HG03521 (cell line): ENCODE measurements around the gene PARD3.

Experiments
- ATAC-seq: cut with Tn5 transposase; IDR thresholded peaks from one replicate; pipeline ENCODE4 v1.9.1; 2021; ENCODE audit warnings: mild to moderate bottlenecking, moderate library complexity; ENCODE audit not compliant: unreplicated experiment

Gene PARD3

DNA sequence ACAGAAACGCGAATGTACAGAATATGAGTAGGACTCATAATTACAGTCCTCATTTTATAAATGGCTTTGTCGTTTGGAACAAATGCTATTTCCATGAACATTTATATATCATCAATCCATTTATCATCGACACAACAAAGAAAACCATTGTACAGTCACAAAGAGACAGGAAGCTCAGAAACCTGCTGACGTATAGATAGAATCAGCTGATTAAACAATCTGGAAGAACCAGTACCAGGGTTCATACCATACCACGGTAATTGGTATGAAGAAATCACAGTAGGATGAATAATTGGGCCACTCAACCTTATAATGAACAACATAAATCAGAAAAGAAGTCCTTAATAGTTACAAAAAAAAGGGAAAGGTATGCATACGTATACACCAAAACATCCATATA, 295.0 kb downstream of the PARD3 start:
- no peak for ATAC-seq

DNA sequence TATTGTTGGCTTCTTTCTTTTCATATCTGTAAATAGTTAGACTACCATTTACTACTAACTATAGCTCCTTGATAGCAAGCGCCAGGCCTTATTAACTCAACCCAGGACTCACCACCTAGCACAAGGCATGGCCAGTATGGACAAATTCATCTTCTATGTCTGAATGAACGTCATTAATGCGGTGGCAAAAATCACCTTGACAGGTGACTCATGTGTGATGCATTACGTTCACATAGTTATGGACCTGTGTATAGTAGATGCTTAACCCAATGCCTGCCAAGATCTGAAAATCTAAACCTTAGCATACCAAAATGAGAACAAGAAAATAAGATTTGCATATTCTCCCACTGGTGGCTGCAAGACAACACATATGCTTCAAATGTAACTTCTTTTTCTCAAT, 300.8 kb downstream of the PARD3 start:
- no peak for ATAC-seq

DNA sequence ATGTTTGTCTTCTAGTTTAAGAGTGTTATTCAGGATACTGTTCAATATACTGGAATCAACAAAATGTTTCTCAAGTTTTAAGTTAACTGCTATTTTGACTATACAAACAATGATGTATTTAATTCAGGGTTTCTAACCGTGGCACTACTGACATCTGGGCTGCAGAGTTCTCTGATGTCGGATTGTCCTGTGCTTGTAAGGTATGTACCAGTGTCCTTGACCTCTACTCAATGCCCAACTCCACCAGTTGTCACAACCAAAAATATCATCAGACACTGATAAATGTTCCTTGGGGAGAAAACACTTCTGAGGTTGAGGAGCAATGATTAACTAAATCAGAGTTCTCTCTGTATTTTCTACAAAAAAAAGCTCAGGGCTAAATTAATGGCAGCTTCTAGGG, 301.5 kb downstream of the PARD3 start:
- ATAC-seq, result no peak

DNA sequence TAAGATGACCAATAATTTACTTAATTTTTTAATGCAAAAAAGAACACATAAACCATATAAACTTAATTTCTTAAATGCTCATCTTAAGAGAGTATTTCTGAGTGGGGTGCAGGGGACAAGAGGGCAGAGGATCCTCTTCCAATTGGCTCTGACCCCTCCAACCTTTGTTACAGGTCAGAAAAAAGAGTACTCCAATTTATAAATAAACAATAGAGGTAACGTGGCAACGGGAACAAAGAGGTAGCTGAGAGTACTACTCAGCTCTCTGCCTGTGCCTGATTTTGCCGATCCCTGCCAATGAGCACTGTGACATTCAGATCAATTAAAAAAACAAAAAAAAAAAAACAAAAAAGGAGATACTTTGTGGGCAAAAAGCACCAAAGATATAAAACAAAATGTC, 307.9 kb downstream of the PARD3 start:
- ATAC-seq, result no peak

DNA sequence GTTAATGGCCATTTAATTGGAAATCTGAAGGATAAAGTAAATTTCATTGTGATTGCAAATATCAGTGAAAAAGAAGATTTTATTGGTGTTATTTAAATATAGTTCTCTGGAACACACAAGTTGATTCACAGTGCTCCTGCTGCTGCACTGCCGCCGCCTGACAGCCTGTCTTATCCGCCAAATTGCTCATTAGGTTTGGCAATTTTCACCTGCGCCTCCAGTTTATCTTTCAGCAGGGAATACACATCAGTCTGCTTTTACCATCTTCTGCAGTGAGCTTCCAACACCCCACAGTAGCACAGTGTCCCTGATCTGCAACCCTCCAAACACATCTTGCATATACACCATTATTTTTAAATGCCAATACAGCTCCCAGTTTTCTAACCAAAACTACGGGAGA, 308.3 kb downstream of the PARD3 start:
- ATAC-seq, result no peak

DNA sequence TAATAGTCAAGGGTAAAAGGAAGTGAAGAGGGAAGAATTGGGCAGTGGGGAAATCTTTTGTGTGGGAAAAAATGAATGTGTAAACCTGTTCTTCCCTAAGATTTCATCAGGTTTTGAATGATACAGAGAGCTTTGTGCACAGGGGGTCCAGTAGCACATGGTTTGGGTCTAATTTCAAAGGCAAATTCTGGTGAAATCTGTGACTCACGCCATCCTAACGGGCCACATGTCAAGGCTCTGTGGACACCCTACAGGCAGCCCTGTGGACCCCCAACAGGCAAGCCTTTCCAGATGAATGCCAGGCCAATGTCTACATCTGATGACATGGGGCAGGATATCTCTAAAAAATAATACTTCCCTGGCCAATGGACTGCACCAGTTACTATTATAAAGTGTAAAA, 309.8 kb downstream of the PARD3 start:
- ATAC-seq, result no peak

DNA sequence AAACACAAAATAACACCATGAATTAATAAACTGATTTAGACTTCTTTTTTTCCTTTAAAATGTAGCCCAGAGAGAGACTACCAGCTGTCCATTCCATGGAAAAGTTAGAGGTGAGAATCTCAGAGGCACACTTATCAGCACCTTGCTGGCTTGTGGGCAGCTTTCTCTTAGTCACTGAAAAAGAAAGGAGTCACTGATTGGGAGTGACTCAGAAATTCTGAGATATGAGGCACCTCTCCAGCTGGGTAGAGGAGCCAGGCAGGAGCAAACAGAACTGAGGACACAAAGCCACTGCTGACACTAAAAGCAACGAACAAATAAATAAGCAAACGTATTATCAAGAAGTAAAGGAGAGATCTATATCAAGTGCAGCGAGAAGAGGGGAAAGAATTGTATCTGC, 310.6 kb downstream of the PARD3 start:
- no peak for ATAC-seq

DNA sequence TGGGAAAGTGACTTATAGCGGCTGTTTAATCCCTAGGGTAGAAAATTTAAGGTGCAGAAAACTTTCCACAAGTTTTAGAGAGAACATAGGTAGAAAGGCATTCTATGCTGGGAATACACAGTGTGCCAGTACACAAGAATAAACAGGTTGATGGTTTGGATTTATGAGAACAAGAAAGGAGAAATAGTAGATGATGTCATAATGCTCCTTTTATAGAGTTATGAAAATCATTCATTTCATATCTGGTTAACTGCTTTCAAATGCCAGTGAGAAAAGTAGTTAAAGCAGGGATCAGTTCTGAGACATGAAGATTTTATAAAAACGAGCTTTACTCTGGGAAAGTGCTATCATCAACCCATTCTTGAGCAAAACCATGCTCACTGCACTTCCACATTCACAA, 311.4 kb downstream of the PARD3 start:
- ATAC-seq, result no peak

DNA sequence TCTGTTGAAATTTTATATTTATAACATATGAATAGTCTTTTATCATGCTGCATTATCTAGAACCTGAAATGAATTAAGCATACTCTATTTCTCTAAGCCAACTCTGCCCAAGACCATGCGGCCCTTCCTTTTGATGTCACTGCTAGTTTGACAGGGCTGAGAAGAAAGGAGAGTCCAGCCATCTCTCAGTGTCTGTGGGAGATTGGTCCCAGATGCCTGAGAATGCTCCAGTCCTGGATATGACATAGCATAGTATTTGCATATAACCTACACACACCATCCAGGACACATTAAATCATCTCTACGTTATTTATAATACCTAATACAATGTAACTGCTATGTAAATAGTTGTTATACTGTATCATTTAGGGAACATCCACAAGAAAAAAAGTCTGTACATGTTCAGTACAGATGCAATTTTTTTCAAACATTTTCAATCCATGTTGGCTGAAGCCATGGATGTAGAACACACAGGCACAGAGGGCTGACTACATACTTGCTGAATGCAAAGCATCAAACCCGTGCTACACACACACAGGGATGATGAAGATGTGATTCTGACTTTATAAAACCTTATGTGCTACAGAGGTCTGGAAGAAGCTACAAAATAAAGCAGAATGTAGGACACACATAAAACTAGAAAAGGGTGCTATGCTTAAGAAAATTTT, 315.4 kb downstream of the PARD3 start:
- ATAC-seq, result no peak

DNA sequence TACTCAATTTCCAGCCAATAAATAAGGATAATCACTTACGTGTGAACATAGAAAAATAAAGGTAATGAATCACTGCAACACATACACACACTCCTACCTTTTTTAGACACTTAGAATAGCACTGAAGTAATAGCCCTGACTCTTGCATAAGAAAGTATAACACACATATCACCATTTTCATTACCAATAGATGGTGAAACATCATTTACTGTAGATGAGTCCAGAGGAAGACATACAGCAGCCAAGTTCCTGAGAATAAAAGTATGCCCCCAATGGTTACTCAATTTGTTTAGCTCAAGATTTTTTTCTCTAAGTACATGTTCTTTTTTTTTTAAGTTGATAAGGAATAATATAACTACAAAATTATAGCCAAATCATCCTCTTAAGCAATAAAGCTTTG, 316.3 kb downstream of the PARD3 start:
- no peak for ATAC-seq

DNA sequence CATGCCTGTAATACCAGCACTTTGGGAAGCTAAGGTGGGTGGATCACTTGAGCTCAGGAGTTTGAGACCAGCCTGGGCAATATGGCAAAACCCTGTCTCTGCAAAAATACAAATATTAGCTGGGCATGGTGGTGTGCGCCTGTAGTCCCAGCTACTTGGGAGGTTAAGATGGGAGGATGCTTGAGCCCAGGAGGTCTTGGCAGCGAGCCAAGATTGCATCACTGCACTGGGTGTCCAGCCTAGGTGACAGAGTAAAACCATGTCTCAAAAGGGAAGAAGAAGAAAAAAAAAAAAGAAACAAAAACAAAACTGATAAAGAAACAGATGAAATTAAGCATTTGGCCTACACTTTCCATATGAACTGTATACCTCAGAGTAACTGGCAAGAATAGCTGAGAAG, 319.2 kb downstream of the PARD3 start:
- ATAC-seq, result no peak

DNA sequence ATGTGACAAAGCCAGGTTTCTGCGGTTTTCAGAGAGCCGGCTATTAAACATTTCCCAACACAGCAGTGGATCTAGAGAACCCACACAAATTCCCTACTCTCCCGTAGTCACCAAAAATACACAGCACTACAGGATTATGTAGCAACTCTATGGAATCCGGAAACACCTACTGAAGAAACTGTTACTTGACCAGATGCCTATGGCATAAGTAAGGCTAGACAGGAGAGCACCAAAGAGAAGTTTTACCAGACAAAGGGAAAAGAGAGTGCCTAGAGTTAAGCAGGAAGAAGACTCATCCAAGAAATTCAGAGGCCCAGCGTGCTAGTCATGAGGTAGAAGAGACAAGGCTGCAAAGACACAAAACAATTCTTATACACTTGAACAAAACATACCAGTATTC, 321.1 kb downstream of the PARD3 start:
- no peak for ATAC-seq

DNA sequence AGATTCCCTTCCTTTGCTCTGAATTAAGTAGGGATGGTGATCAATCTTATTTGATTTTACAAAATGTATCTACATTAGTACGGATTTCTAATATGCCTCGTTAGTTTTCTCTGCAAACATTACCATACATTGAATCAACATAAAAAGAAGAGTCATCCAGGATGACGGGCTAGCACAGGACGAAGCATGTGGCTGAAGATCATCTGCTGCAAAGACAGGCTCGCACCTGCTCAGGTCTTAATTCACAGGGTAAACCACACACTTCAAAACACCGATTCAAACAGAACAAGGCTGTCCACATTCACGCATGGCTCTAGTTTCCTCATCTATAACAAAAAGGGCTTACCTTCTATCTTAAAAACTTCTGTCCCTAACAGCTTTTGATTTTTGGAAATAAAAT, 323.0 kb downstream of the PARD3 start:
- ATAC-seq, result no peak

DNA sequence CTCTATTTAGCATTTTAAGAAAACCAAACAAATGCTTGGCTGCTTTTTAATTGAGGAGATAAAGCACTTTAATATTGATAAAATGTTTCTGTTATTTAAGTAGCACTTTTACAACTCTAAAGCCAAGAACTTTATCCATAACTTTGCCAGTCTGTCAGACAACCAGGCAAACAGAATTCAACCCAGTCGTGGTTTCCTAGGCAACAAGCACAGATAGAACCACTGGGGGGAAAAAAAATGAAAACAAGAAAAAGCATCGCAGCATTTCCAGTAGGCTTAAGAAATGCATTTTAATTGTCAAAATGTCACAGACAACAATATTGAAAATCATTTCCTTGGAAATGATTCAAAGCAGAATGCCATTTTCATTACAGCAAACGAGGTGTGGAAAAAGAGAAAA, 323.4 kb downstream of the PARD3 start:
- ATAC-seq, result no peak

DNA sequence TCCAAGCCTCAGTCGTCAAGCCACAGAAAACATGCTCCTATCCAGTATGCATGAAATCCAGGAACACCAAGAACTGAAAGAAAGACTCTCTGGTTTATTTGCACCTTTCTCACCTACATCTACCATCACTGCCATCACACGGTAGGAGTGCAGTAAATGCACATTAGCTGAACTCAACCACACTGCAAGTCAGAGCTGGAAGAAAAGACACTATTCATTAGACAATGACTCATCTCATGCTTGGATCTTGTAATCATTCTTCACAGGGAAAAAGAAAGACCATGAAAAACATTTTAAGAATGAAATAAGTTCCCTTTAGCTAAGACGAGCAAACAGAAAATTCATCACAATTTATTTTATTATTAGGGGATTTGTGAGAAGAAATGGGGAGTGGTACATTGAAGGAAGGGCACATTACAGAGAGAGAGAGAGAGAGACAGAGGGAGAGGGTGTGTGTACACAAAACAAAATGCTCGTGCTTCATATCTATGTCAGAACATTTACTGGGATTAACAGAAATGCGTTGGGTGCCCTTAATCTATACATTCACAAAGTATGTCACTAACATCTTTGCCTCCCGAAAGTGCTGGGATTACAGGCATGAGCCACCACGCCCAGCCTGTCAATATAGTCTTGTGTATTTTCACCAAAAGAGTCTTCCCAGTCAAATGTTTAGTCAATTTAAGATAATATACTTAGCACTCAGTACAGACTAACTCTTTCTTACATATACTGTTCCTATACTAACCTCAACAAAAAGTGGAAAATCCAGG, 324.9 kb downstream of the PARD3 start:
- no peak for ATAC-seq

DNA sequence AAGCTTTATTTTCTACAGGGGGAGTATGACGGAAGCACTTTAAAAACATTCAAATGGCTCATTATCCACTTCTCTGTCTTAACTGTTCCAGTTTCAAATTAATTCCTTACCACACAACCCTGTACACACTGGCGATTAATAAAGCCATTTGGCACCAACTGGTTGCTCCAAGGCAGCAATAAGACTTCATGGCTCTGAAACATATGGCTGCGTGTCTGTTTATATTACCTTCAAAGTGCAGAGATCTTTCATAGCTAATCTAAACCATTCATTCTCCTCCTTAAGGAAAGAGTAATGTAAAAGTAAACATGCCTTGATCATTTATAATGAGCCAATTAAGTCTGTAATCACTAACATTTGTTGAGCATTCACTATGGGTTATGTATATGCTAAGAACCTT, 325.7 kb downstream of the PARD3 start:
- no peak for ATAC-seq

DNA sequence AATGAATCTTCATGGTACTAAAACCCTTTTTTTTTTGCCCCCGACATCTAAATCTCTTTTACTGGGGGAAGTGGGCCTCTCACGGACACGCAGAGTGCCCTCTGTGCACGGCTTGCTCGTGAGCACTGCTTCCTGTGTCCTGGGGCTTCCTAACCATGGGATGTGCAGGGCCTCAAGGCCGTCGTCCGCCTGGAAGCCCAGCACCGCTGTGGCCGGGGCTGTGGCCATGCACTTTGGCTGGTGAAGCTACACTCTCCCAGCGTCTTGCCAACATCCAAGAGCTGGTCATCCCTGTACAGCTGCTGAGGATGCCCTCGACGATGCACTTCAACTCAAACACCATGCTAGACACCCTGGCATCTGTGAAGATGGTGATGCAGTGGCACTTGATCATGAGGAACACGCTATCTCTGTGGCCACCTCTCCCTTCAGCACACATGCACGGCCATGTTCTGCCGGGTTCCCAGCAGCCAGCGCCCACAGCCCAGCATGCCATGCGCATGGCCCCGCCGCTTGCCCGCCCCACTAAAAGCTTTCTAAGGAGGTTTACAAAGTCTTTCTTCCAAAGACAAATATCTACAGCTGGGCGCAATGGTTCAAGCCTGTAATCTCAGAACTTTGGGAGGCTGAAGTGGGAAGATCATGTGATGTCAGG, 326.5 kb downstream of the PARD3 start:
- no peak for ATAC-seq

DNA sequence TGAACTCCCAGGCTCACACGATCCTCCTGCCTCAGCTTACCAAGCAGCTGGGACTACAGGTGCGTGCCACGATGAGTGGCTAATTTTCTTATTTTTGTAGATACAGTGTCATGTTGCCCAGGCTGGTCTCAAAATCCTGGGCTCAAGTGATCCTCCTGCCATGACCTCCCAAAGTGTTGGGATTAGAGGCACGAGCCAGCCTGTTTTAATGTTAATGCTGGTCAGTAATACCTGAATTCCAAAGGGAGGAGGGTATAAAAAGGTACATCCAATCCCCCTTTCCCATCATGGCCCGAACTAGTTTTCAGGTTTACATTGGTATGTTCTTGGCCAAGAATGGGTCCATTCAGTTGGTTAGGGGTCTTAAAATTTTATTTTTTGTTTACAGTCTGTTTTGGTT, 329.1 kb downstream of the PARD3 start:
- no peak for ATAC-seq

DNA sequence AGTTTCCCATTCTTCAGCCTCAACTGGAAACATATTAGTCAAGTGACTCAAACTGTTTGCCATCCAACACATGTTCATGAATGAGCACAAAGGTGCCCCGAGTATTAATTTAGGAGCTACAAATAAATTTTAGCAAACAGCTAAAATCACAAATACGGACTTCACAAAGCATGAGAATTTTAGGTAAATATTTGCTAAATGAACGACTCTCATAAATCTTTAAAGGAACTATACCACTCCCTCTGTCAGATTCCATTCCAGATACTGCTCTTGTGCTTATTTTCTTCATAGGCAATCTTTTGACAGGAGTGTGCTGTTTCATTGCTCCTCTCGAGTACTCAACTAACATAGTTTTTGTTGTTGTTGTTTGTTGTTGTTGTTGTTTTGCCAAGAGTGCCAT, 330.9 kb downstream of the PARD3 start:
- no peak for ATAC-seq

DNA sequence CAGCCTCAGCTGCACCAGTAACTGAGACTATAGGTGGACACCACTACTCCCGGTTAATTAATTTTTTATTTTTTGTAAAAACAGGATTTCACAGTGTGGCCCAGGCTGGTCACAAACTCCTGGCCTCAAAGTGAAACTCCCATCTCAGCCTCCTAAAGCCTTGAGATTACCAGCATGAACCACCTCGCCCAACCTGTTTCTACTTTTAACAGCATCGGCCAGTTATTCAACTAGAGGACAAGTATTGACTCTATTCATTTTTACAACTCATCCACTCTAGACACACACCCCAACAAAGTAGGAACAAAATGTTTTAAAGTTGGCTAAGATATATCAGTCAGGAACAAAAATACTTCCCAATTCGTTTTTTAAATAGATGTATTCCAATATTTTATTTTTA, 334.8 kb downstream of the PARD3 start:
- no peak for ATAC-seq

DNA sequence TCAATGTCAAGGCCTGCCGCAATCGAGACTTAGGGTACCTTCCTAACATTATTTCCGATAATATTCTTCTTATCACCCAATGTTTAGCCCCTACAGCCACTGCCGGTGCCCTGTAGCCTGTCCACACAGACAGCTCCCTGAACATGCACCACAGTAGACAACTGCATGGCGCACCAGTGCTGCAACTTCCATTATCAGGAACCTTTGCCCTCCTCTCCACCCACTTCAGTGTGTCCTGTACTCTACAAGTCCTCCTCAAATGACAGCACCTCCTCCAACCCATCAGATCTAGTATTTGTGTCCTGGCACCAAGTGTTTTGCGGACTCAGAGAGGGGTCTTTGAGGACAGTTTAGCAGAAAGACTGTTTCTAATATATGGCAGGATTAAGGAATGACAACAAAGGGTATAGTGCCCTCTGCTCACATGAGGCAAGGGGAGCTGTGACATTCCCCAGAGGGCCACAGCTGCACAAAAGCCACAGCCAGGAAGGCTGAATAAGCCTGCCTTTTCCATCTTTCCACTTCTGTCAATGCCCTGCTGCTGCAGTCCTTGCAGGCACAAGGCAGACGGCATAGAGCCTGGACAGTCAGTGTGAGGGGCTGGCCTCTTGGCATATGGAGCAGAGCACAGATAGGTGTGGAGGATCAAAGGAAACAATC, 335.4 kb downstream of the PARD3 start:
- no peak for ATAC-seq

DNA sequence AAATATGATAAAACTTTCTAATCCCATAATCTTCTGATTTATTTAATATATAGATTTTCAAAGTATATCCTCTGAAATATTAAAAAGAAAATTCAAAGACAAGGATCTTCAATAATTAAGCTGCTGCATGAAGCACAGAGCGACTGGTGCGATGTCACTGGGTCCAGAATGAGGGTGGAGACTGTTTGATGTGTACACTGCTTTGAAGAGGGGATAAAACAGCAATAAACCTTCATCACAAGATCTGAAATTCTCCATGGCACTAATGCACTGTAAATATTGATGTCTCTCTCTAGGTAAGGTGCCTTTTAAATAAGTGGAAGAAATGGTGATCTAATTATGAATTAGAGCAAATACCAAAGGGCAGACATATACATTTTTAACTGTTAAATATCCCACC, 337.8 kb downstream of the PARD3 start:
- no peak for ATAC-seq
